ENCODE measurements around the gene BCL7B.

Gene BCL7B

GRCh38 chr7:73487486-73487885 lies 70.0 kb downstream of the BCL7B start:
- DNase-seq, result no peak

Data from right hindlimb (tissue), 1 donor.